HG03060 (cell line): Measurements from ENCODE around the gene TBC1D1.

Source experiments
- ATAC-seq: cut with Tn5 transposase; IDR thresholded peaks from one replicate; pipeline ENCODE4 v1.9.1; 2021; ENCODE audit warnings: low read depth, moderate number of reproducible peaks; ENCODE audit not compliant: unreplicated experiment

TBC1D1 gene

GRCh38 chr4:37983951-37984350 lies 93.1 kb downstream of the TBC1D1 start:
- ATAC-seq, result no peak

DNA sequence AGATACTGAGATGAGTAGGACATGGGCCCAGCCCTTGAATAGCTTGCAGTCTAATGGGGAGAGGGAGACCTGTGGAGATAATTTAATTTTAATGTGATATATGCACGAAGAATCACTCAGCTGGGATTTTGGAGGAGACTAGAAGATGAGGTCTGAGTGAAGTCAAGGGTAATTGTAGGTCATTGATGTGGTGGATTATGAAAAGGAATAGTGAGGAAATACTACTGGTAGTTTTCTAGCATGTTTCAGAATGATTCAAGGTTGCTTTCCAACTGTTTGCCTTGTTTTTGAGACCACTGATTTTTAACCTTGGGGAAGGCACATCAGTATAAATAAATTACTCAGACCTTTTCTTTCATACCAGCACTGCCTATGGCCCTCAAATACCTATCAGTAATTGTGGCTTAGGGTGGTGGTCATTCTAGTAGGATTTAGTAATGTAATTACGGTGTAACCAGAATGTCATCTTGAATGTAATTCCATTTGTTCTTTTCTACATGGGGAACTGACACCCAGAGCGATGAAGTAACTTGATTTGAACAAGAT lies 94.9 kb downstream of the TBC1D1 start:
- ATAC-seq, result no peak

DNA sequence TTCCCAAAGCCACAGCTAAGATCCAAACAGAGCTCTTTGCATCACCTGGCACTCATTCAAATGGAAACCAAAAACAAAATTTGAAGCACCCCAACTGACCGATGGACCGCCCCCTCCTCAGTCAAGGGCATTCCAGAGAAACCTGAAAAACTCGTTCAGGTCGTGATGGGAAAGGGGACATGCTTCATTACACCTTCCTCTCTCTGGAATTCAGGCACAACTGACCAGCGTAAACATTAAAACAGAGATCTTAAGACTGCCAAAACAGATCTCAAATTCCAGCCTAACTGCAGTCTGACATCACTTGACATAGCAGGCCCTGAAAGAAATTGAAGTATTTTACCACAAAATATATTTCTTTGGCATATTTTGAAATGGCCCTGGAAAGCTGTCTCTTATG lies 97.8 kb downstream of the TBC1D1 start:
- no peak for ATAC-seq

DNA sequence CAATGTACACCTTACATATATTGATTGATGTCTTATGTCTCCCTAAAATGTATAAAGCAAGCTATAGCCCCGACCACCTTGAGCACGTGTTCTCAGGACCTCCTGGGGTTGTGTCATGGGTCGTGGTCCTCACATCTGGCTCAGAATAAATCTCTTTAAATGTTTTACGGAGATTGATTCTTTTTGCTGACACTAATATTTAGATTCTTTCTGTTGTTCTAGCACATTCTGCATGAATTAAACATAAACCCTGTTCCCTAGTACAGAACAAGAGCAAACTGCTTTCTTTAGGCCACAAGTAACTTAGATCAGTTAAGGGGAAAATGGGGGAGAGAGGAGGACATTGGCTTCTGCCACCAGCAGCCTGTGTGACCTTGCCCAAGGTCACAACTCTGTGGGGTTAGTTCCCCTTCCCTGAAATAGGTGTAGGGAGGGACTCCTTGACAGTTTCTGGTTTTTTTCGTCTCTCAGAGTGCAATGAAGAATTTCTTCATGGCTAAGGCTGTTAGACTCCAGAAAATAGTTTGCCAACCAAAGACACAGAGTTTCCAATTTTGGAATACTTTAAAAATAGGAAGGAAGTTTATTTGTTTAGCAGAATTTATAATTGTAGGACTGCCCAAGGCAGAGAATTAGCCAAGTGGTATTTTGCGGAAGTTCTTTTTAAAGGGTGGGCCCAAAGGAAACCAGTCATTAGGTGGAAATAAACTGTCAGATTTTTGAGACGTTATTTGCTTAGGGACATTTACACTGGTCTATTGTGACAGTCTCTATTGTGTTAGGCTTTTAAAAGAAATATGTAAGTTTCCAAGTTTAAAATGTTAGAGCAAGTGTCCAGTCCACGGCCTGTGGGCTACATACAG lies 98.7 kb downstream of the TBC1D1 start:
- ATAC-seq, result no peak

- no peak for ATAC-seq
Observed at GRCh38 chr4:37990731-37991245, 99.9 kb downstream of the TBC1D1 start.

DNA sequence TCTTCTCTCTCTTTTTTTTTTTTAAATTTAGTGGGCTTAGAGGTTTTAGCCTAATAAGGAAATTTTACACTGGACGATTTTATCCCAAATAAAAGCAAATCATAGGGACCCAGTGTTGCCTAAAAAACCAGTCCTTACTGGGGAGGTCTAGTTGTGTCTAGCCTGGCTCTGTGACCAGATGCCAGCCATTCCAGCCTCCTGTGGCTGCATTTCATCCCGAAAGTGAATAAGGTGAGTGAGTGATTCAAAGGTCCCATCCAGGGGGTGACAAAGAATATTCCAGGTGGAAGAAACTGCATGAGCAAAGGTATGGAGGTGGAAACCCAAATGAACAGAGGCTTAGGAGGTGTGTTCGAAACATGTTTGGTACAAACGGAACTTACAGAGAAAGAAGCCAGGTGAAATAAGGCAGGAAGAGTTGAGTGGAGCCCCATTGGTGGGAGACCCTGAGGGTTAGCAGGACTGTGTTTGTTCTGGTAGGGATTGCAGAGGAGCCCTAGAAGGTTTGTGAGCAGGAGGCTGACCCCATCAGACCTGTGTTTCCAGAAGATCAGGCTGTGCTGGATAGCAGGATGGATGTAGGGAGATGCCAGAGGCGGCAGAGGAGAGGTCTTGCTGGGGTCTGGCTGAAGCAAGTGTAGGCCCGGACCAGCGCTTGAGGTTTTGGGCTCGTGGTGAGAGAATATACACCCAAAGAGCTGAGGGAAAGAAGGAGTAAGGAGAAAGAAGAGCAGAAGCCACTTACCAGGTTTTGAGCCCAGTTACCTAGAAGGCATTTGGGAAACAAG lies 100.9 kb downstream of the TBC1D1 start:
- no peak for ATAC-seq

- no peak for ATAC-seq
Observed at GRCh38 chr4:37993806-37994205, 102.9 kb downstream of the TBC1D1 start.

DNA sequence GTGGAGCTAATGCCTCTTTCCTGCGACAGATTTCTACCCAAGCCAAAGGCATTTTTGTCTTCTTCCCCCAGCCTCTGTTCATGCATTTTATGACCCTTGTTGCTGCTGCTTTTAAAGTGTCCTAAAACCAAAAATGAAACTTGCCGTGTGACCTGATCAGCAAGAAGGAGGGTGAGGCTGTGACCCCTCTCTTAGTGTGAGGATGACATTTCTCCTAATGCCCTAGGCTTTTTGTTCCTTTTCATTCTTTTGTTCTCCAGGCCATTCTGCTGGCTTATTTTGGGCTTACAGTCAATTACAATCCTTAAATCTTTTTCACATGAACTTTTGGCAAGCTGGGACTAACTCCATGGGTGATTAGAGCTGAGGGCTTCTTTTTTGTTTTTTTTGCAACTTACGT lies 103.7 kb downstream of the TBC1D1 start:
- ATAC-seq, result peak; percentile 70

DNA sequence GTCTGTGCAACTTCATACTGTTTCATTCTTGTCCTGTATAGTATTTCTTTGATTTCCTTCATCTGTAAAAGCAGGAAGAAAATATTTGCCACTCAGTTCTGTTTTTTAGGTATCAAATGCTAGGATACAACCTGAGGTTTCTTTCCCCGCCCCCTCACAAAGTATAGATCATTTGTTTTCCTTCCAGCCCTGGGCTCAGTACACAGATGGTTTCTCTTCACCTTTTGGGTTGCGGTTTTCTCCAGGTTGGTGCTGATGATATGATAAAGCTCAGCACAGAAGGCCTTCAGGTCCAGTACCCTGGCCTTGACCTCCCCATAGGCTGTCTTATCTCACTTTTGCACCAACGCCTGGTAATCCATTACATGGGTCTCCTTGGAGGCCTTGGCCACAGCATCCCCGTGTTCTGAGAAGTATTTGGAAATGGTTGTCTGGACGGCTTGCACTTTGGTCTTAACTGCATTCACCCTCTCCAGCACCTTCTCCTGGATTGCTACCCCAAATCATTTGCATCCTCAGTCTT lies 104.5 kb downstream of the TBC1D1 start:
- ATAC-seq, result no peak

GRCh38 chr4:37995981-37996775 lies 105.3 kb downstream of the TBC1D1 start:
- no peak for ATAC-seq

DNA sequence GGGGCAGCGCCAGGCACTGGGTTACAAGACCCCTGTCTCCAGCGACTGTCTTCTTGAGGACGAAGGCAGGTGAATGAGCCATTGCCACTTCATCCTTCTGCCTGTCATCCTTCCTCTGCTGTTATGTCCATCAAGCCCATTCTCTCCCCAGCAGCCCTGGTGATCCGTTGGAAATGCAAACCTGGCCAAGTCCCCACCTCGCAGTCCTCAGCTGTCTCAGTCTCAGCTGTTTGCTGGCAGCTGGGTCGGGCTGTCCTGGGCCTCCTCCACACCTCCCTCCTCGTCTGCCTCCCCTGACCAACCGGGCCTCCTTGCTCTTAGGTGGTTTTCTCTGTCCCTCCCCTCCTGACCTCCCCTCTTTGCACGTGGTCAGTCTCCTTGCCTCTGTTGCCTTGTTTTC lies 107.3 kb downstream of the TBC1D1 start:
- no peak for ATAC-seq

DNA sequence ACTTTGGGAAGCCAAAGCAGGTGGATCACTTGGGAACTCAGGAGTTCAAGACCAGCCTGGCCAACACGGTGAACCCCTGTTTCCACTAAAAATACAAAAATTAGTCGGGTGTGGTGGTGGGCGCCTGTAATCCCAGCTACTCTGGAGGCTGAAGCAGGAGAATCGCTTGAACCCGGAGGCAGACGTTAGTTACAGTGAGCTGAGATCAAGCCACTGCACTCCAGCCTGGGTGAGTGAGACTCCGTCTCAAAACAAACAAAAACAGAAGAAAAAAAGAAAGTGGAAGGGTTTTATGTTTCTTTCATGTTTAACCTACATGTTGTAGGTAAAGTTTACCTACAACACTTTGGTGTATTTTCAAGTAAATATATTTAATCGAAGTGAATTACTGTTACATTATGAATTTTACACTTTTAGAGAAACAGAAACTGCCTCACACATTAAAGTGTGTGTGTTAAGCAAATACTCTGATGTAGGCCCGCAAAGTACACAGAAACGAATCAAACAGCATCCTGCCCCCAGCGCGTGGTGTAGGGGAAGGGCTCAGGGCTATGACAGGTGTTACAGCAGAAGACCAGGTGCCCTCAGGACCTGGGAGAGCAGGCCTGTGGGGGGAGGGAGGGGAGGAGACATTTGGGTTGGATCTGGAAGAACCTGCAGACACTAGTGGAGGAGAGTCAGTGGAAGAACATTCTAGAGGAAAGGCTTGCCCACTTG lies 108.3 kb downstream of the TBC1D1 start:
- ATAC-seq, result no peak

DNA sequence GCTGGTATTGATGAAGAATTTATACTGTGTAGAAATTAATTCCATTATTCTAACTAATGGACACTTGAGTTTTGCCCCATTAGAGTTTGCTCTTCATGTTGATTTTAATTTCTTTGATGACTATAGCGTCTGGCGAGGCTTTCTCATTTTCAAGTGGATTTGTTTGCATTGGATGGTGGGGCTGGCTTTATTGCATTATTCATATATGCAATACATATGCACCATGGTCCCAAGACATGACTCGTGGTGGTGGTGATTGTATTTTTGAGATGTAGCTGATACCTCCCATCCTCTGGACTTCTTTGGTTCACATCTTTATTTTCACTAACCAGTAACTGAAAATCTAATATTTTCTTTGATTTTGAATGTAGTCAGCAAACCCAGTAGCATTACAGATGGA lies 109.1 kb downstream of the TBC1D1 start:
- no peak for ATAC-seq

DNA sequence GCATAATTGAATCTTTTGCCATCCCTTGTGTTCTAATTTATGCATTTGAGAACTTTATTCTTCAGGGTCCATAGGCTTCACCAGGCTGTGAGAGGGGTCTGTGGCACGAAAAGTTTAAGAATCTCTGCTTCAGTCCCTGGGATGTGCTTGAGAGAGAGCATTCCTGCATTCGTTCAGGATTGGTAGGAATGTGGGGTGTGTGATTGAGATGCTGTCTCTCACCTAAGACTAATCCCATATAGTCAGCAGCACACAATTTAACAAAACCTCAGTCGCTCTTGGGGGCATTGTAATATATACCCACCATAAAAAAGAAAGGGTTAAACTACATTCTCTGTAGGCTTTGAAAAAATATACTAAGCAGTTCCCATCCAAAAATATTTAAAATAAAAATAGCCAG lies 111.0 kb downstream of the TBC1D1 start:
- ATAC-seq, result no peak

DNA sequence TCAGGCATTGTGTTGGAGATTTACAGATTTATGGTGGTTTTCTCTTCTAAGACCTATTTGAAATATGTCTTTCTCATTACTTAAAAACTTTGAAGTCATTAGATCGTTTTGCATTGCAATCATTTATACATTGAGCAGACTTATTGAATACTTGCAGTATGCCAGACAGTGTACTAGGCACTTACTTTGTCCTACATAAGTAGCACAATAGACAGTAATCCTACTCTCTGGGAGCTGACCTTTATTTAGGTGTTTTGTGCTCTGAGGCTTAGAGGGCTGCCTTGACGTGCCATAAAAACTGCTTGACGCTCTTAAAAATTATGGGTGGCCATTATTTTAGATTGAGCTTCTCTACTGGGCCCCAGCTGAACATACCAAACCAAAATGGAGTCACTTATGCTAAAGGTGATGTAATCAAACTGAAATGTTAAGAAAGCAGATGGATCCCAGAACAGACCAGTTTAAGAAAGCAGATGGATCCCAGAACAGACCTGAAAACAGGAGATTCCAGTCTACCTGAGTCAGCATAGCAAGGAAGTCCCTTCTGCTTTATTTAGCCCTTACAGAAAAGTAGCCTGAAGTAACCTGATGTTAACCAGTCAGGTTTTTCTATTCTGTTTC lies 111.7 kb downstream of the TBC1D1 start:
- no peak for ATAC-seq

- no peak for ATAC-seq
Observed at GRCh38 chr4:38003102-38003501, 112.2 kb downstream of the TBC1D1 start.

DNA sequence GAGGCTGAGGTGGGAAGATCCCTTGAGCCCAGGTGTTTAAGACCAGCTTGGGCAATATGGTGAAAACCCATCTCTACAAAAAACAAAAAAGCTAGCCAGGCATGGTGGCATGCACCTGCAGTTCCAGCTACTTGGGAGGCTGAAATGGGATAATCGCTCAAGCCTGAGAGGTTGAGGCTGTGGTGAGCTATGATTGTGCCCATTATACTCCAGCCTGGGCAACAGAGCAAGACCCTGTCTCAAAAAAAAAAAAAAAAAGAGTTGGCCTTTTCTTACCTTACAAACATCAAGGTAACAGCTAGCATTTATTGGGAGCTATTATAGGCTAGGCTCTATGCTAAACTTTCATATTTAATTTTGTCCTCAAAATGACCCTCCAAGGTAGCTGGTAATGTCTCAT lies 112.7 kb downstream of the TBC1D1 start:
- ATAC-seq, result no peak

DNA sequence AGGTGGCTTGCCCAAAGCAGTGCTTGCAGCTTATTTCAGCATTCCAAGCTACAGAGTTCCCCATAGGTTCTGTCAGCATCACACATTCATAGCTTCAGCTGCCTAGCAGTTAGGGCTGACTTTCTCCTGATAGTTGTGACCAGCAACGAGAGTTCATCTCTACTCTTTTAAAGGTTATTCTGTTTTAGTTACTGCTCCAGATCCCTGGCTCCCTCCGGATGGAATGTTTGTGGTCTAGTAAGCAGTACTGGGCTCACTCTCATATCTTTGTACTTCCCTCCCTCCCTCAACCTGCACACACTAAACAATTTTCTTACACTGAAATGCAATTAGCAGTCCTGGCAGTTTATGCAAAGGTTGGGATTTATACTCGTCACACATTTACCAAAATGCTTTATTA lies 113.2 kb downstream of the TBC1D1 start:
- ATAC-seq, result no peak

DNA sequence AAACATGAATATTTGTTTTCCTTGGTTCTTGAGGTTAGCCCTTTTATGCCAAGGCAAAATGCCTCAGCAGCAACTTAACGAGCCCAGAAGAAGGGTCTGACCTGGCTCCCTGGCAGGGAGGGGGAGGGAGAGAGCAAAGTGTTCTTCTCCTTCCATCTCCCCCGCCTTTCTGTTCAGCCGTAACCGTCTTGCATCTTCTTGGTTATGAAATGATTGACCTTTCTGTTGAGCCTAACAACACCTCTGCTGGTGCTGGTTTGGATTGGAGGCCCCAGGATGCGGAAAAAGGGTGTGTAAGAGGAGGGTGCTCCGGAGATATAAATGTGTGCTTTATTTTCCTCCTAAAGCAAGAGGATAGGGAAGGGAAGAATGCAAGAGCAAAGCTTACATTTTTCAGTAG lies 114.0 kb downstream of the TBC1D1 start:
- no peak for ATAC-seq
